Measurements from ENCODE around the gene RBM19. TPM values are rescaled to one million over a fixed set of nuclear protein-coding genes. Genes with fewer than 3 reads are reported as not detected.

RBM19 gene
- total RNA-seq, 1 experiment from 2014 or later = 19.9 TPM

DNA sequence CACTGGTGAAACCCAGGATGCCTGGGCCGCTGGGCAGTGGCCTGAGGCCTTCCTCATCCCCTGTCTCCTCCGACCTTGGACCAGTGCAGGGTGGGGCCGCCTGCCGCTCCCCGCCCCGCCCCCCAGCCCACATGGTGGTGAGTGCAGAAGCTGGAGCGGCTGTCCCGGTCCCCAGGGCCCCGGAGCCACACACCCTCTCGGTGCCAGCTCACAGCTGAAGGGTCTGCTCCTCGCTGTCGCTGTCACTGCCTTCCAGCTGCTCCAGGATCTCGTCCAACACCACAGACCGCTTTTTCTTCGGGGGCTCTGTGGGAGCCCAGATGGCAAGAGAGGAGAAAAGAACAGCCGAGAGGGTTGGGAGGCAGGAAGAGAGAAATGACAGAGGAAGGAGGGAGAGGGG is 143.1 kb downstream of the RBM19 start:
- Histone ChIP-seq H3K4me3 (ENCODE audit: low read length) (no peak overlapping the region), H3K79me2 (ENCODE audit: low read length) (no peaks in the 10 kb centered on the region), H3K4me1 (ENCODE audit: low read length) (no peaks in the 10 kb centered on the region), H3K9me3 (ENCODE audit: low read length) (no peaks in the 10 kb centered on the region), H3K27me3 (ENCODE audit: low read length) (no peaks in the 10 kb centered on the region), H3K4me2 (ENCODE audit: low read depth, low read length, poor library complexity, severe bottlenecking) (no peak overlapping the region), H3K9ac (ENCODE audit: low read length) (no peak overlapping the region), H4K20me1 (ENCODE audit: insufficient read depth, low read depth, low read length) (no peaks in the 10 kb centered on the region; the same call in 1 of the 2 replicates), H2AFZ (ENCODE audit: low read length) (no peak overlapping the region), H3K9me2 (replicated peaks; ENCODE audit: insufficient read depth, low read length) (no peaks in the 10 kb centered on the region), H3K36me3 (ENCODE audit: insufficient read depth, low read length) (no peaks in the 10 kb centered on the region), H3K27ac (ENCODE audit: low read length) (no peak overlapping the region)
- DNase-seq = no peak

DNA sequence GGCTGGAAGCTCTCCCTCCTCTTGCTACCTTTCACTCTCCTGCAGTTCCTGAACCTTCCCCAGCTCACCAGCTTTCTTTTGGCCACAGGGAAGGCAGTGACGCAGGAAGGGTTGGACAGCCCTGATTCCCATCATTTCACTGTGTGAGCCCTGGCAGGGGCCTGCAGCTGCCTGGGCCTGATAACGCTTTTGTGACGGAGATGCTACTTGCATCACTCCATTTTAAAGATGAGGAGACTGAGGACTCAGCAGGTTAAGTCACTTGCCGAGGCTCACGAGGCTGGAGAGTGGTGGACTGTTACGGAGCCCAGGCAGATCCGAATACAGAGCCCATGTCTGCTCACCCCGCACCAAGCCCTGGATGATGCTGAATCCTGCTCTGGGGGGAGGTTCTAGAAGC is 145.3 kb downstream of the RBM19 start:
- no peaks in the 10 kb centered on the region for H3K4me1 ChIP-seq (ENCODE audit: low read length)
- no peak overlapping the region for H2AFZ ChIP-seq (ENCODE audit: low read length)
- no peak overlapping the region for H3K4me3 ChIP-seq (ENCODE audit: low read length)
- H3K79me2 ChIP-seq (ENCODE audit: low read length) = no peaks in the 10 kb centered on the region
- no peak overlapping the region for H3K9ac ChIP-seq (ENCODE audit: low read length)
- H3K9me3 ChIP-seq (ENCODE audit: low read length) = no peaks in the 10 kb centered on the region
- H3K4me2 ChIP-seq (ENCODE audit: low read depth, low read length, poor library complexity, severe bottlenecking) = no peak overlapping the region
- no peaks in the 10 kb centered on the region for H3K27me3 ChIP-seq (ENCODE audit: low read length)
- no peaks in the 10 kb centered on the region for H3K36me3 ChIP-seq (ENCODE audit: insufficient read depth, low read length)
- DNase-seq = no peak
- no peaks in the 10 kb centered on the region for H4K20me1 ChIP-seq (ENCODE audit: insufficient read depth, low read depth, low read length)
- no peaks in the 10 kb centered on the region for H3K9me2 ChIP-seq (replicated peaks; ENCODE audit: insufficient read depth, low read length)
- H3K27ac ChIP-seq (ENCODE audit: low read length) = no peak overlapping the region

DNA sequence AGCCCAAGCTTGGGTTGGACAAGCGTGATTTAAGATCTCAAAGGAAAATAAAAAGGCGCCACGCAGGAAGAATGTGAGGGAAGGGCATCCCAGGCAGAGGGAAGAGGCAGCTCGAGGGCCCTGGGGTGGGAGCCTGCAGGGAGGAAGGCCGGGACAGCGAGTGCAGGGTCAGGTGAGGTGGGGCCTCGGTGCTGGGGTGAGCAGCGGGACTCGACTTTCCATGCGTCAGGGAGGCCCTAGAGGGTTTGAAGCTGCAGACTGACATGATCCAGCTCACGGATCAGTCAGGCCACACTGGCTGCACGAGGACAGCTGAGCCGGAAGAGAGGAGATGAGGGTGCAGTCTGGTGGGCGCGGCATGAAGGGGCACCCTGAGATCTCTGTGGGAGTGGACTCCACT is 145.8 kb downstream of the RBM19 start:
- Histone ChIP-seq H3K36me3 (ENCODE audit: insufficient read depth, low read length) (no peaks in the 10 kb centered on the region), H3K9me3 (ENCODE audit: low read length) (no peaks in the 10 kb centered on the region), H3K27ac (ENCODE audit: low read length) (no peak overlapping the region), H3K4me2 (ENCODE audit: low read depth, low read length, poor library complexity, severe bottlenecking) (no peak overlapping the region), H2AFZ (ENCODE audit: low read length) (no peak overlapping the region), H3K4me1 (ENCODE audit: low read length) (no peaks in the 10 kb centered on the region), H3K9me2 (replicated peaks; ENCODE audit: insufficient read depth, low read length) (no peaks in the 10 kb centered on the region), H4K20me1 (ENCODE audit: insufficient read depth, low read depth, low read length) (no peaks in the 10 kb centered on the region), H3K4me3 (ENCODE audit: low read length) (no peak overlapping the region), H3K79me2 (ENCODE audit: low read length) (no peaks in the 10 kb centered on the region), H3K27me3 (ENCODE audit: low read length) (no peaks in the 10 kb centered on the region), H3K9ac (ENCODE audit: low read length) (no peak overlapping the region)
- no peak for DNase-seq

DNA sequence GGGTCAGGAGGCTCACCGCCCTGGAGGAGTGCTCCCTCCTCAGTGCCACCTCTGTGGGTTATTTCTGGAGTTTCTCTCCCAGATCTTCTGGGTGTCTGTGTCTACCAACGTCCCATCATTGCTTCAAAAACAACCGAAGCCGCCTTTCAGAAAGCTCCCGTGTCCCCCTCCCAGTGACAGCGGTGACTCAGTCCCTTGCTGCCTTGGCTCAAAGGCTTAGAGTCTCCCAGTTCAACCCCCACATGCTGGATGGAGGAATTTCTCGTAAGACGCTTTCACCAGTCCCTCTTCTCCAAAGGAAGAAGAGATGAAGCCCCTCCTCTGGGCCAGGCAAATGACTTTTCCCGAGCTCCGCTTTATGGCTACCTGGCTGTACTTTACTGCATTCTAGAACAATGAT is 146.6 kb downstream of the RBM19 start:
- H3K9me2 ChIP-seq (replicated peaks; ENCODE audit: insufficient read depth, low read length) = no peaks in the 10 kb centered on the region
- no peaks in the 10 kb centered on the region for H3K4me1 ChIP-seq (ENCODE audit: low read length)
- H3K27ac ChIP-seq (ENCODE audit: low read length) = no peak overlapping the region
- H3K36me3 ChIP-seq (ENCODE audit: insufficient read depth, low read length) = no peaks in the 10 kb centered on the region
- H3K9ac ChIP-seq (ENCODE audit: low read length) = no peak overlapping the region
- no peak overlapping the region for H2AFZ ChIP-seq (ENCODE audit: low read length)
- H3K79me2 ChIP-seq (ENCODE audit: low read length) = no peaks in the 10 kb centered on the region
- H3K4me3 ChIP-seq (ENCODE audit: low read length) = no peak overlapping the region
- H3K4me2 ChIP-seq (ENCODE audit: low read depth, low read length, poor library complexity, severe bottlenecking) = no peak overlapping the region
- no peak for DNase-seq
- H3K9me3 ChIP-seq (ENCODE audit: low read length) = no peaks in the 10 kb centered on the region
- H3K27me3 ChIP-seq (ENCODE audit: low read length) = no peaks in the 10 kb centered on the region
- no peaks in the 10 kb centered on the region for H4K20me1 ChIP-seq (ENCODE audit: insufficient read depth, low read depth, low read length)

DNA sequence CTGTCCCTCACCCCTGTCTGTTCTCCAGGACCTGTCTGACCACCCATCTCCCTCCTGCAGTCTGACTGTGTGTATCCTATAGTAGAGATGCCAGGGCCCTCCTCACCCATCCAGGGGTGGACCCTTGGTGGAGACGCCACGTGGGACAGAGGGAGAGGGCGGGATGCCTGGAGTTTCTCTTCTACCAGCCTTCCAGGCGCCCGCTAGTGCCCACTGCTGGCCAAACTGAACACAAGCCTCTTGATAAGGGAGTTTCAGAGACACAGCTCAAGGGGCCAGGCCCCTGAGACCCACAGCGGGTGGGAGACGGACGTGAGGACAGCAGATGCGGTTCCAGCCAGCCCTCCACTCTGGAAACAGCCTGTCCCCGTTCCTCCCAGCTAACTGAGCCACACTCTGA is 147.3 kb downstream of the RBM19 start:
- H3K4me3 ChIP-seq (ENCODE audit: low read length) = no peak overlapping the region
- H3K9ac ChIP-seq (ENCODE audit: low read length) = no peak overlapping the region
- no peak overlapping the region for H3K4me2 ChIP-seq (ENCODE audit: low read depth, low read length, poor library complexity, severe bottlenecking)
- H3K4me1 ChIP-seq (ENCODE audit: low read length) = no peaks in the 10 kb centered on the region
- no peaks in the 10 kb centered on the region for H3K36me3 ChIP-seq (ENCODE audit: insufficient read depth, low read length)
- DNase-seq = no peak
- H2AFZ ChIP-seq (ENCODE audit: low read length) = no peak overlapping the region
- H3K9me2 ChIP-seq (replicated peaks; ENCODE audit: insufficient read depth, low read length) = no peaks in the 10 kb centered on the region
- H3K27ac ChIP-seq (ENCODE audit: low read length) = no peak overlapping the region
- H3K27me3 ChIP-seq (ENCODE audit: low read length) = no peaks in the 10 kb centered on the region
- no peaks in the 10 kb centered on the region for H3K79me2 ChIP-seq (ENCODE audit: low read length)
- H3K9me3 ChIP-seq (ENCODE audit: low read length) = no peaks in the 10 kb centered on the region
- H4K20me1 ChIP-seq (ENCODE audit: insufficient read depth, low read depth, low read length) = no peaks in the 10 kb centered on the region

DNA sequence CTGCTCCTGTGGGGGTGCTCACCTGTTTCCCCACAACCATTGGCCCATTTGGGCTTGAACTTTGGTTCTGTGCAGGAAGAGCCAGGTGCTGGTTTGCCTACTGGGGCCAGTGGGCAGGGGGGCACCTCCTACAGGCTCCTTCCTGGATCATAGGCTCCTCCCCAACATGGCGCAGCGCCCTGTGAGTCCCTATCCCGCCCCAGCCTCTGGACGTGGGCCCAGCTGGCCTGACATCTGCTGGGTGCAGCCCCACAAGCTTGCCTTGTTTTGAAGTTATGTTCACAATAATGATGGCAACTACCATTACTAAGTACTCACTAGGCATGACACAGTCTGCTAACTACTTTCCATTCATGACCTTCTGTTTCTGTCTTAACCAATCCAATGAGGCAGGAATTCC is 147.8 kb downstream of the RBM19 start:
- Histone ChIP-seq H3K4me3 (ENCODE audit: low read length) (no peak overlapping the region), H4K20me1 (ENCODE audit: insufficient read depth, low read depth, low read length) (no peaks in the 10 kb centered on the region), H2AFZ (ENCODE audit: low read length) (no peak overlapping the region), H3K4me2 (ENCODE audit: low read depth, low read length, poor library complexity, severe bottlenecking) (no peak overlapping the region), H3K4me1 (ENCODE audit: low read length) (no peaks in the 10 kb centered on the region), H3K27ac (ENCODE audit: low read length) (no peak overlapping the region), H3K9me3 (ENCODE audit: low read length) (no peaks in the 10 kb centered on the region), H3K79me2 (ENCODE audit: low read length) (no peaks in the 10 kb centered on the region), H3K27me3 (ENCODE audit: low read length) (no peaks in the 10 kb centered on the region), H3K9me2 (replicated peaks; ENCODE audit: insufficient read depth, low read length) (no peaks in the 10 kb centered on the region), H3K9ac (ENCODE audit: low read length) (no peak overlapping the region), H3K36me3 (ENCODE audit: insufficient read depth, low read length) (no peaks in the 10 kb centered on the region)
- DNase-seq = no peak

DNA sequence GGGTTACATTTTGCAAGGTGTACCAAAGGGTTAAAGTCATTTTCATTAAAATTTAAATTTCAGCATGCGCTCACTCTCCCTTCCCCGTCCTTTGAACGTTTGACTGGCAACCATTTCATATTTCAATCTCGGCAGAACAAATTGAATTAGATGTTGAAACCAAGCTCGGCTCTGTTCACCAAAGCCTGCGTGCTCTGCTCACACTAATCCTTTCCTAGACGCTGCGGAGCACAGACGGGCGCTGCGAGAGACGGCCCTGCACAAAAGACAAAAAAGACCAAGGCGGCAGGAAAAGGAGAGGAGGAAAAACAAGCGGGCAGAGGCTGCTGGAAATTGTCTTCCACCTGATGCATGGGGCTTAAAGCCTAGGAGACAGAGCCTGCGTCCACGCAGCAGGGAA is 149.3 kb downstream of the RBM19 start:
- Histone ChIP-seq H3K9ac (ENCODE audit: low read length) (no peak overlapping the region), H3K9me2 (replicated peaks; ENCODE audit: insufficient read depth, low read length) (no peaks in the 10 kb centered on the region), H3K4me2 (ENCODE audit: low read depth, low read length, poor library complexity, severe bottlenecking) (no peak overlapping the region), H3K36me3 (ENCODE audit: insufficient read depth, low read length) (no peaks in the 10 kb centered on the region; the same call in 1 of the 2 replicates), H3K27ac (ENCODE audit: low read length) (no peak overlapping the region), H3K4me3 (ENCODE audit: low read length) (no peak overlapping the region), H3K79me2 (ENCODE audit: low read length) (no peaks in the 10 kb centered on the region), H4K20me1 (ENCODE audit: insufficient read depth, low read depth, low read length) (no peaks in the 10 kb centered on the region), H3K9me3 (ENCODE audit: low read length) (no peaks in the 10 kb centered on the region), H2AFZ (ENCODE audit: low read length) (no peak overlapping the region), H3K4me1 (ENCODE audit: low read length) (no peaks in the 10 kb centered on the region), H3K27me3 (ENCODE audit: low read length) (no peaks in the 10 kb centered on the region)
- DNase-seq = no peak

DNA sequence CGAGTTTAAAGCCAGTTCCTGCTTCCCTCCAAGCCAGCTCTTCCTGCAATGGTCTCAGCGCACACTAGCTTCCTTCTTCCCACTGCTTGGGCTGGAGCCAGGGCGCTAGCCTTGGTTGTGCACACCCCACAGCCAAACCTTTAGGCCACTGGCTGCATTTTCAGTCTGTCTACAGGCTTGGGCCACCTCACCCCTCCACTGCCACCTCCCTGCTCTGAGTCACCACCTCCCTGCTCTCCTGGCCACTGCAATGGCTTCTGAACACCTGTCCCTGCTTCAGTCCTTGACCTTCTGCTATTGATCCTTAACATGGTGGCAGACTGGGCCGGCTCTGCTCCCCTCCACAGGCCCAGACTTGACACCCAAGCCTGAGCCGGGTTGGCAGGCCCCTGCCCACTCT is 151.1 kb downstream of the RBM19 start:
- Histone ChIP-seq H4K20me1 (ENCODE audit: insufficient read depth, low read depth, low read length) (no peaks in the 10 kb centered on the region), H3K9me2 (replicated peaks; ENCODE audit: insufficient read depth, low read length) (no peaks in the 10 kb centered on the region), H3K9ac (ENCODE audit: low read length) (no peak overlapping the region), H3K79me2 (ENCODE audit: low read length) (no peaks in the 10 kb centered on the region), H3K4me3 (ENCODE audit: low read length) (no peak overlapping the region), H3K4me1 (ENCODE audit: low read length) (no peaks in the 10 kb centered on the region), H2AFZ (ENCODE audit: low read length) (no peak overlapping the region), H3K4me2 (ENCODE audit: low read depth, low read length, poor library complexity, severe bottlenecking) (no peak overlapping the region), H3K9me3 (ENCODE audit: low read length) (no peaks in the 10 kb centered on the region), H3K27me3 (ENCODE audit: low read length) (no peaks in the 10 kb centered on the region), H3K27ac (ENCODE audit: low read length) (no peak overlapping the region), H3K36me3 (ENCODE audit: insufficient read depth, low read length) (no peaks in the 10 kb centered on the region; the same call in 1 of the 2 replicates)
- no peak for DNase-seq

DNA sequence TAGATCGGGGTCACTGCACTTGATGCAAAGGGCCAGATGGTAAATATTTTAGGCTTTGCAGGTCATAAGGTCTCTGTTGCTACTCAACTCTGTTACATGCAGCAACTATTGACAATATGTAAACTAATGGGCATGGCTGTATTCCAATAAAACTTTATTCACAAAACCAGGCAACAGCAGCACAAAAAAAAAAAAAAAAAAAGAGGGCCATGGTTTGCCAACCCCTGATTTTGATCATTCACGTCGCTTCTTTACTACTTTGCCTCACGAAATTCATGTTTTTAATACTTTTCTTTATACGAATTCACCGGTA is 152.9 kb downstream of the RBM19 start:
- Histone ChIP-seq H3K27ac (ENCODE audit: low read length) (no peak overlapping the region), H3K27me3 (ENCODE audit: low read length) (no peaks in the 10 kb centered on the region), H3K4me1 (ENCODE audit: low read length) (no peaks in the 10 kb centered on the region), H3K4me3 (ENCODE audit: low read length) (no peak overlapping the region), H4K20me1 (ENCODE audit: insufficient read depth, low read depth, low read length) (no peaks in the 10 kb centered on the region), H3K9ac (ENCODE audit: low read length) (no peak overlapping the region), H3K79me2 (ENCODE audit: low read length) (no peaks in the 10 kb centered on the region), H3K9me2 (replicated peaks; ENCODE audit: insufficient read depth, low read length) (no peaks in the 10 kb centered on the region), H3K9me3 (ENCODE audit: low read length) (no peaks in the 10 kb centered on the region), H3K4me2 (ENCODE audit: low read depth, low read length, poor library complexity, severe bottlenecking) (no peak overlapping the region), H3K36me3 (ENCODE audit: insufficient read depth, low read length) (no peaks in the 10 kb centered on the region; the same call in 1 of the 2 replicates), H2AFZ (ENCODE audit: low read length) (no peak overlapping the region)
- no peak for DNase-seq
